CD1c-positive myeloid dendritic cell (primary cell): ENCODE results near the gene PTGIS.

Experiments used
- DNase-seq: peaks from one replicate; pipeline ENCODE4 v3.0.0-alpha.2; 2016; ENCODE audit errors: extremely low spot score

The PTGIS gene

DNA sequence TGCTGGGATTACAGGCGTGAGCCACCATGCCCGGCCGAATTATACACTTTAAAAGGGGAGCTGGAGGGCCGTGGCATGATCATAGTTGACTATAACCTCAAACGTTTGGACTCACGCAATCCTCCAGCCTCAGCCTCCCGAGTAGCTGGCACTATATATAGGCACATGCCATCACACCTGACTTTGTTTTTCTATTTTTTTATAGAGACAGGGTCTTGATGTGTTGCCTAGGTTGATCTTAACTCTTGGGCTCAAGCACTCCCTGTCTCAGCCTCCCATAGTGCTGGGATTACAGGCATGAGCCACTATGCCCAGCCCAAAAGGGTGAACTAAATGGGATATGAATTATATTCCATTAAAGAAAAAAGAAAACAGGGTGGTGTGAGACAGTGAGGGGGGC is 7.8 kb downstream of the PTGIS start:
- DNase-seq: no peak

DNA sequence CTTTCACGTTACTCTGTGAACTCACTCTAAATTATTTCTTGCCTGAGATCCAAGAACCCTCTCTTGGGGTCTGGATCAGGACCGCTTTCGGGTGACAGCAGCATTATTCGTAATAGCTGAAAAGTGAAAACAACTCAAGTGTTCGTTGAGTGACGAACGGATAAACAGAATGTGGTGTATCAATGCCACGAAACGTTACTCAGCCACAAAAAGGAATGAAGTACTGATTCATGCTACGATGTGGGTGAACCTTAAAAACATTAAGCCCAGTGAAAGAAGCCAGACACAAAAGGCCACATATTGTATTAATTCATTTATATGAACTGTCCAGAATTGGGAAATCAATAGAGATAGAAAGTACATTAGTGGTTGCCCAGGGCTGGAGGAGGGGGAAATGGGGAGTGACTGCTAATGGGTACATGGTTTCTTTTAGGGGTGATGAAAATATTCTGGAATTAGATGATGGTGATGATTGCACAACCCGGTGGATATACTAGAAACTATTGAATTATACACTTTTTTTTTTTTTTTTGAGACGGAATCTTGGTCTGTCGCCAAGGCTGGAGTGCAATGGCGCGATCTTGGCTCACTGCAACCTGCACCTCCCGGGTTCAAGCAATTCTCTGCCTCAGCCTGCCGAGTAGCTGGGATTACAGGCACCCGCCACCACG is 8.4 kb downstream of the PTGIS start:
- no peak for DNase-seq

DNA sequence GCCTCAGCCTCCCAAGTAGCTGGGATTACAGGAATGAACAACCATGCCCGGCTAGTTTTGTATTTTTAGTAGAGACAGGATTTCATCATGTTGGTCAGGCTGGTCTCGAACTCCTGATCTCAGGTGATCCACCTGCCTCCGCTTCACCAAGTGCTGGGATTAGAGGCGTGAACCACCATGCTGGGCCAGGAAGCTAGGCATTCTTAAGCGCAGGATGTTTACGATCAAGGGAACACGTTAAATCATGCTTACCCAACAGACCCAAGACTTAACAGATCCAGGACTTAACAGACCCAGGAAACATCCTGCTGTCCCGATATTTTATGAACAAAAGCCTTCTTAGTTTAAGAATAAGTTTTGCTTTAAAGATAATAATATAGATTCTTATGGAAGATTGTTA is 9.1 kb downstream of the PTGIS start:
- no peak for DNase-seq

DNA sequence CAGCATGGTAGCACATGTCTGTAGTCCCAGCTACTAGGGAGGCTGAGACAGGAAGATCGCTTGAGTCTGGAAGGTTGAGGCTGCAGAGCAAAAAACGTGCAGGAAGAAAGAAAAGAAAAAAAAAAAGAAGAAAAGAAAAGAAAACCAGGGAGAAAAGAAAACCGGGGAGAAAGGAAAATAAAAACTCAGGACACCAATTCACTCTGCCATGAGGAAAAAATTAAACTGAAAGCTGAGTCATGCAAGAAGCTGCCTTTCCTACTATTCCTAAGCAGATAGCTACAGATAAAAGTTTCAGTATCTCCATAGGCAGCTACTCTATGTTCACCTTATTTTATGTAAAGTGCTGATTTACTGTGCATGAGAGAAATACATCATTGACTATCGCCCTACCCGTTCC is 10.5 kb downstream of the PTGIS start:
- no peak for DNase-seq

DNA sequence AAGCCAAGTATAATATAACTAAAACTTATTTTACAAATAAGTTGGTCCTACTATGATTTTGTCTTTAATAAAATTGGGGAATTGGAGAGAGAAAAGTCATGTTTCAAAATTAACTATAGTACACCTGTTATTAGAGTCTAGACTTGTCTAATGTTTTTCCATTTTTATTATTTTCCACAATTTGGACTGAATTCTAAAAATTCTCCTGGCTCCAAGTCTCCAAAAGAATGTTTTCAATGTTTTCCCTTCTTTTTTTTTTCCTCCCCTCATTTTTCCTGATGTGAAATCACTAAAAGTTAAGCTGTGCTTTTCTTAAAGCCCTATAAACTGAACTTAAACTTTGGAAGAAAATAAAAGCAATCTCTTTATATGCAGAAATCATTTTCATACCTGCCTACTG is 11.3 kb downstream of the PTGIS start:
- no peak for DNase-seq

DNA sequence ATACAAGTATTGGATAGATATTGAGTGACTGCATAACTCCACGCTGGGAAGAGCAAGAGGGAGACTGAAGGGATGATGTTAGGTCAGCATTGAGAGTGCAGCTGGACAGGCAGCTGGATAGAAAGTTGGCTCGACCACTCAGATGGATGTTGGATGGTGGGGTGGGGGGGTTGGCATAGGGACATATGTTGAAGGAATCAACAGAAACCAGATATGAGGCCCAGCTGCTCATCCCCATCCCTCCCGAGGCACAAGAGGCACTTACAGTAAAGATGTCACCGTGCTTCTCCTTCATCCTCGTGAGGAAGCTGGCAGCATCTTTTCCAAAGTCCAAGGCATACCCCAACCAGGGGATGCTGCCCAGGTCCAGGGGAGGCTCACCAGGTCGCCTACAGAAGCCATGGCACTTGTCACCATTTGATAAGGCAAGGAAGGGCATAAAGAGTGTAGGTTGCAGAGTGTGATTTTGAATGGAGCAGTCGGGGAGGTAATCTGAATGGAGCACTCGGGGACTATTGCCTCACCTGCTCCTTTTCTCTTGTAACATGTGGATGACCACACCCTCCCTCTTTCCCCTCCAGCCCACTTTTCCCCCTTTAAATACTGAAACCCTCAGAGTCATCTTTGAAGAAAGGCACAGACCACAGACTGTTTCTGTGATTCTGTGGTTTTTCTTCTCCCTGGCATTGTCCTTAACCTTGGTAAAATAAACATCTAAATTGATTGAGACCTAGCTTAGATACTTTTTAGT is 18.0 kb downstream of the PTGIS start:
- DNase-seq: no peak

DNA sequence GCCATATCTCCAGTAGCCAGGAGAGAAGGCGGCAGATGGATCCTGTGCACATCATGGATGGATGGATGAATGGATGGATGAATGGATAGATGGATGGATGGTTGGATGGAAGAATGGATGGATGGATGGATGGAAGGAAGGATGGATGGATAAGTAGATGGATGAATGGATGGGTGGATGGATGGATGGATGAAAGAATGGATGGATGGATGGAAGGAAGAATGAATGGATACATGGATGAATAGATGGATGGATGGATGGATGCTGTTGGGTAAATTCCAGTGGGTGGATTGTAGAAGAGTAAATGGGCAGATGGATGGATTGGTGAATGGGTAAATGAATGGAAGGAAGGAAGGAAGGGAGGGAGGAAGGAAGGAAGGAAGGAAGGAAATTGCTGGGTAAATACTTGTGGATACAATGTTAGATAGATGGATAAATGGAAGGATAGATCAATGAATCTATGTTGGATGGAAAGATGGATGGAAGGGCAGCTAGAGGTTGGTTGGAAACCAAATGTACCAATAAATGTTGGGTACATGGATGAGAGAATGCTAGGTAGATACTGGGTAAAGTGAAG is 19.5 kb downstream of the PTGIS start:
- no peak for DNase-seq

DNA sequence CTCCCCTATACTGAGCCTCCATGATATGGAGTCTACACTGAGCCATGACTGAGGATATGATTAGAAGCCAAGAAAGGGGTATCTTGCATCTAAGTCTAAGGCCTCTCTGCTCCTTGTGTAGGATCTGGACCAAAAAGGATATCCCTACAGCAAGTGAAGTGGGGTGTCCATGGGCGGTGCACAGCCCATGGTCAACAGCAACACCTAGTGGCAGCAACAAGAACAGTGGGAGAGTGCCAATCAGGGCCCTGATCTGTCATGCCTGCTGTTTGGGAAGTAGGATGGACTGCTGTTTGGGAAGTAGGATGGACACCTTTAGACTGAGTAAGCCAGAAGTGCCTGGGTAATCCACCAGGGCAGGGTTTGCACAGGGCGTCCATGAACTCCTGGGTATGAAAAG is 22.4 kb downstream of the PTGIS start:
- no peak for DNase-seq

DNA sequence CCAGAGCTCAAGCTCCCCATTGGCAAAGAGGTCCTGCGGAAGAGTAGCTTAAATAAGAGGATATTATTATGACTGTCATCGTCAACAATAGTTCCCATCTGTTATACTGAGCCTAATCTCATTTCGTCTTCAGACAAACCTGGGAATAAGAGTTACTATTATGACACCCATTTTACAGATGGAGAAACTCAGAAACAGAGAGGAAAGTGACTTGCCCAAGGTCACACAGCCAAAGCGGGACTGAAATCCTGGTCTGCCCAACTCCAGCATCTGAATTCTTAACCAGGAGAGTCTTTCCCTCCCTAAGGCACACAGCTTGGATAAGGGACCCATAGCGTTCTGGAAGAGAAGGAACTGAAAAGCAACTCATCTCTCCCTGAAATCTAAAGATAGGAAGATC is 23.4 kb downstream of the PTGIS start:
- no peak for DNase-seq

DNA sequence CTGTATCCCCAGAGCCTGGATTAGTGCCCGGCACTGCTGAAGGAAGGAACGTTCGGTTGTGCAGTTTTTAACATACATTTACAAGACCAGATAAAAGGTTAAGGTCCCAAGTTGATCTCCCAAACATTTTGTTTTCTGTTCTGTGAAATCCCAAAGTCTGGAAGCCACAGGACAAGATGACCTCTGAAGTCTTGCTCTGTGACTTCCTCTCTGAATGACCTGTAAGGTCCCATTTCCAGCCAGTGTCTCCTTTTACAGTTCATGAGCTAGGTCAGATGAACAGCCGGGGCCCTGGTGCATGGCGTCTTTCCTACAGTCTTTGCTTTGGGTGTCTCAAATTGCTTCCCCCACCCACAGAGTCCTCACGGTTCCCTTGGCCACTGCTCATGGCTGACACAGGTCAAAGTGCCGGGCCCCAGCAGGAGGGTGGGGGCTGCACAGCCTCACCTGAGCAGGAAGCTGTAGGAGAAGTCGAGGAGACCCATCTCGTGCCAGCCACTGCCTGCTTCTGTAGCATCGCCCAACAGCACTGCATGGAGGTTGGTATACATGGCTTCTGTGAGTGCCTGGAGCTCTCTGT is 24.0 kb downstream of the PTGIS start:
- no peak for DNase-seq

DNA sequence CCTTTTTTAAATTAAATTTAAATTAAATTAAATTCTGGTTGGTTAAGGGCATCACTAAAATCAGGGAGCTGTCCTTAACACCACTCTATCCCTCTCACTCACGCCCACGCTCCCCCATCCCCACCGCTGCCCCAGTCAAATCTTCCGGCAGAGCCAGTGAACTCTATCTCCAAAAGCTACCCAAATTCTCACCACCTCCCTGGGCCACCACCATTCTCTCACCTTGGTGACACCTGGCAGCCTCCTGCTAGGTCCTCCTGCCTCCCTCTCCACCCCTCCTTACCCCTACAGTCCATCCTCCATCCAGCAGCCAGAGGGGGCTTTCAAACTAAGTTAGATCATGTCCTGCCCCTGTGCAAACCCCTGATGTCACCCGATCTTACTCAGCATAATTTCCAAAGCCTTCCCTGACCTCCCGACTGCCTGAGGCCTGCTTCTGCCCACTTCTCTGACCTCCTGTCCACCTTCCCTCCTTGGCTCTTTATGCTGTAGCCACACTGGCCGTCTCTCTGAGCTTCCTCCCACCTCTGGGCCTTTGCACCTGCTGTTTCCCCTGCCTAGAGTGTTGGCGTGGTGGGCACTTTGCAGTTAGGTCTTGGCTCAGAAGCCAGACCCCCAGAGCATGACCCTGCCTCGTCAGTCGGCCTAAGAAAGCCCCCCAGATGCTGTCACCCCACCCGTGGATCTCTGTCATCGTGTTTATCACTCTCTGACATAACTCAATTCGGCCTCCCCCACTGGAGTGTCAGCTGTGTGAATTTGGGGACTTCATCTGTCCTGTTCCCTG is 24.7 kb downstream of the PTGIS start:
- DNase-seq: no peak

DNA sequence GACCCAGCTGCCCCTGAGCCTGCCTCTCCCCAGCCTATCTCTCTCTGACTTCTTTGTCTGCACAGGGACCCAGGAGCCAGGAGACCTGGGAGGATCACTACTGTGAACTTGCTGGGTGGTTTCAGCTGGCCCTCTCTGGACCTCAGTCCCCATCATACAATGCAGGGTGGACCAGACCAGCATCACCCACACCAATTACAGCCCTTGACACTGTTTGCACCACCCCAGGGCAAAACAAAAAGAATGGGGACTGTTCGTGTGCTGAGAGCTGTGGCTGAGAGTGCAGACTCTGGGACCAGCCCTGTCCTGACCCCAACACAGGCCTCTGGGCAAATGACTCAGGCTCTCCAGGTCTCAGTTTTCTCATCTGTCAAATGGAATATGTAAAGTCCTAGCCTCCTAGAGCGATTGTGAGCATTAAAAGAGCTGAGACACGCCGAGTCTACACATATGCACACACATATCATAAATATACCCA is 25.4 kb downstream of the PTGIS start:
- DNase-seq: no peak

DNA sequence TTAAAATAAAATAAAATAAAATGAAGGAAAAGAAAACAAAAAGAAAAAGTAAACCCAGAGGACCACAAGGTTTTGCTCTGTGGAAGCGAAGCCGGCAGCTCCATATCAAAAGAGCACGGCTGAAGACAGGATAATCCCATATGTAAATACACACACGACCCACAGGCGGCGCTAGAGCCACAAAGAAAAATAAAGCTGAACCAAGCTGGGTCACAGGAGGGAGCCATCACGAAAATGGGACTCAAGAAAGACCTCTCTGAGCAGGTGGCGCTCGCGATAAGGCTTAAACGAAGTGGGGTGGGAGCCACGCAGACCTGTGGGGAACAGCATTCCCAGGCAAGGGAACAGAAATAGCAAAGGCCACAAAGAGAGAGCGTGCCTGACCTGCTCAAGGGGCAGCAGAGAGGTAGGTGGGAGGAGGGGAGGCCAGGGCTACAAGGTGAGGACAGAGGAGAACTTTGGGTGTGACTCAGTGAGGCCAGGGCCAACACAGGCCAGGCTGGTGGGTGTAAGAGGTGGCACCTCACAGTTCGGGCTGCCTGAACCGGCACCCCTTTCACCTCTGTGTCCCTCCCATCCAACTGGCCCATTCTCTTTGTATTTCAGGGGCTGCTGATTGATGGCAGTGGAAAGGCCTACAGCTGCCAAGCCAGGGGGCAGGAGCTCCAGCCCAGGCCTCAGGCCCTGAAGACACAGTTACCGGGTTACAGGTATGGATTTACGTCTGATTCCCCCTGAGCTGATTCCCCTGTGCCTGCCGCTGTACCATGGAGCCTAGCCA is 26.0 kb downstream of the PTGIS start:
- peak; percentile 75 for DNase-seq

DNA sequence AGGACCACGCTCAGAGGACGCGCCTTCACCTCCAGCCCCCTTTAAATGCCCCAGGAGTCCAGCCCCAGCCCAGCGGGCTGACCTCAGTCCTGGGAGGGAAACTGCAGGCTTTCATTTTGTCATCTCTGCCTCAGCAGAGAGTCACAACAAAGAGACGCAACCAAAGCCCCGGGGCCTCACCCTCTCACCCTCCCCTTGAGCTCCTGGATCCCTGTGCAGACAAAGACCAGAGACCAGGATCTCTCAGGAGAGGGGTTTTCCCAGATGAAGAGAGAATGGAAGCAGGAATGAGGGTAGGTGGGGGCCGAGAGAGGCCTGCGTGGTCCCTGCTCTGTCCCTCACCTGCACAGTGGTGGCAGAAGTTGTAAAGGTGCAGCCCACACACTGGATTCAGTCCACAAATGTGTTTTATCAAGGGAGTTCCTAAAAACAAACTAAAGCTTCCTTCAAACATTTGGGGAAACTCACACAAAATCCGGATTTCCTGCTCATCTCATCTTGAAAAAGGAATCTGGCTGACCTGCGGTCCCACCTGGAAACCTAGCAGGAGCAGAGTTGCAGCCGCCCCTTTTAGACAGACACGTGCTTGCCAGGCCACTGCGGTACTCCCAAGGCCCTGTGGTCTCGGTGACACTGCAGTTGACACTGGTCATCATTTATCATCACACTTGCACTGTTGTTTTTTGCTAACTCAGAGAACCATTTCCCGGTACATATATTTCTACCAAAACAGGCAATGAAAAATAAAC is 27.1 kb downstream of the PTGIS start:
- DNase-seq: no peak

DNA sequence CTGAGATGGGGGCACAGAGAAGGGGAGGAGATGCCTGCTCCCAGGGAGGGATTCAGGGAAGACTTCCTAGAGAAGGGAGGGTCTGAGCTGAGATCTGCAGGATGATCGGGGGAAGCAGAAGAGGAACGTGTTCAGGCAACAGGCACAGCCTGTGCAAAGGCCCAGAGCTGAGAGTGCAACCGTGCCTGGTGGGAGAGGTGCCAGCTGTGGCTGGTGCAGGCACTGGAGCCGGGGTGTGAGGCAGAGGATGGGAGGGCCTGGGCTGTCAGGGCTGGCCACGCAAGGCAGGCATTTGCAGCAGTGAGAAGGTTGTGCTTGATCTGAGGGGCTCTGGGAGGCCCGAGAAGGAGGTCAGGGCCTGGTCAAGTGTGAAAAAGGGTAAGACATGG is 27.7 kb downstream of the PTGIS start:
- DNase-seq: no peak

DNA sequence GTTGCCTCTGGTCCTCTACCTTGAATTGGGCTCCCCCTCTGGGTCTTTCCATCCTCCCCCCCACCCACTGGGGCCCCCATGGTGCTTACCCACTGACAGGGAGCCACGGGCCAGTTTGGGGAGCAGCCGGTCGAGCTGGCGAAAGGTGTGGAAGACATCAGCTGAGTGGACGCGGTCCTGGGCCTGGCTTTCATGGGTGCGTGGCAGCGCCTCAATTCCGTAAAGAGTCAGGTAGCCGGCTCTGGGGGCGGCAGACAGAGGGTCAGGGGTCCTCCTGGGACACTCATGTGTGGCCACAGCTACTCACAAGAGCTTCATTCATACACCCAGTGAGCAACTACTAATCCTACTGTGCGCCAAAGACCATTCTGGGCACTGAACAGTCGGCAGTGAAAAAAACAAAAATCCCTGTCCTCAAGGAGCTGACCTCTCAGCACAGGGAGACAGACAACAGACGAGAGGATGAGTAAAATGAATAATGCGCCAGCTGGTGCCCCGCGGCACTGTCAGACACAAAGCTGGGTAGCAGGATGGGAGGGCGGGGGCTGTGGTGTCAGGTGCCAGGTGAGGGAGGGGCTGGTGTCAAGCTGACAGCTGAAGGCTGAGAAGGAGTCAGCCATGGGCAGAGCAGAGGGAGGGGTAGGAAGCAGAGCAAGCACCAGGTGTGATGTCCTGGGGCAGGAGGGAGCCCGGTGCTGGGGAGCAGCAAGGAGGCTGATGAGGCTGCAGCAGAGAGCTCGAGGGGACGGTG is 28.3 kb downstream of the PTGIS start:
- DNase-seq: no peak

DNA sequence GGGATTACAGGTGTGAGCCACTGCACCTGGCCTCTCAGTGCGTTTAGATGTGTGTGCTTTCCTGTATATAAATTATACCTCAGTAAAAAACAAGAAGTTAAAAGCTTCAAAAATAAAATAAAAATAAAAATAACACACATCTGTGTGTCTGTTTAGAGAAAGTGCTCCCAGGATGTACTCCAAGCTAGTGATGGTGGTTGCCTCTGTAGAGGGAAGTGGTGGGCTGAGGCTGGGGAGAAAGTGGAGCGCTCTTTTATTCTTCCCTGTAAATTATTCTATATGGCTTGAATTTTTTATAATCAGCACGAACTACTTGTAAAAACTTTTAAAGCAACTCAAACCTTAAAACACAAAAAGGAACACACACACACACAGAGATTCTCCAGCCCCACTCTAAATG is 29.0 kb downstream of the PTGIS start:
- no peak for DNase-seq

DNA sequence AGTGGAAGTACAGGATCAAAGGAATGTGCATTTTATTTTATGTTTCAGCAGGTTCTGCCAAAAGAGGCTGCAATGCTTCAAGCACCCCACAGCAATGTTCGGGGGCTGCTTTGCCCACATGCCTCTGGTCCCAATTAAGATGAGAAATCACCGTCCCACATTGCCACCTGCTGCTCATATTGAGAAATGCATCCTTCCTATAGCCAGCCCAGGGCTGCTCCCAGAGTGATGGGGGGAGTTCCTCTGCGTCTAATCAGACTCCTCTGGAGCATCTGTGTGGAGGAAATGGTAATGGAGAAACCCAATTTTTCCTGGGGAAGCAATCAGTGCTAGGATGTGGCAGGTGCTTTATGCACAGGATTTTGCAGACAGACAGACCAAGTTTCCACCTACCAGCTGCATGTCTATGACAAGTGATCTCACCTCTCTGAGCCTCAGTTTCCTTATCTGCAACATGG is 33.7 kb downstream of the PTGIS start:
- peak; percentile 71 for DNase-seq

DNA sequence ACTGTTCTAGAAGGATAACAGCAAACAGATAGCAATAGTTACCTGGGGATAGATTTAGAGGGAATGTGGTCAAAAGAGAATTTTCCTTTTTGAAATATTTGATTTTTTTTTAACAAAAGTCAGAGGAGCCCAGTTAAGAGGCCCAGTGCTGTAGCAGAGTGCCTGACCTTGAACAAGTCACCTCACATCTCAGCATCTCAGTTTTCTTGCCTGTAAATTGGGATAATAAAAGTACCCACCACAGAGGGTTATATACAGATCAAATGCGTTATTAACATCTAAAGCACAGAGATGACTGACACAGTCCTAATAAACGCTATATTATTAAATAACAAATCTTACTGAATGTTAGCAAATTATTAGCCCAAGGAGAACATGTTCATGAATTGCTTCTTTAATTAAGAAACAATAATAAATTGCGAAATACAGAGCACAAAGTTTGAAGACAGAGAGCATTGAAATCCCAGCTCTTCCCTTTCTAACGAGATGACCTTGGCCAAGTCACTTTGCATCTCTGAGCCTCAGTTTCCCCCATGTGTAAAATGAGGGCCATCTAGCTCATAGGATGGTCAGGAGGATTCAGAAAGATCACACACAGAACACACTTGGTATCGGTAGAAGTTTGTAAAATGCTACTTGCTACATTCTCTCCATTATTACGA is 35.5 kb downstream of the PTGIS start:
- no peak for DNase-seq
